Measurements from ENCODE around the gene ITGA2B.
A peak's percentile ranks its signal among the peaks of the same experiment; 100 is the strongest.
"Not testable (repeated sequence)": the region's sequence is repeated elsewhere in the genome, so short reads cannot be mapped to it uniquely, and the experiment has no call there.

Gene ITGA2B

GRCh38 chr17:44394112-44394511, 4.7 kb upstream of the ITGA2B start:
- peak in 1 of 10 donors; percentile 12 for DNase-seq
- intact Hi-C loops (cut with DNase I), result not testable (repeated sequence)

DNA sequence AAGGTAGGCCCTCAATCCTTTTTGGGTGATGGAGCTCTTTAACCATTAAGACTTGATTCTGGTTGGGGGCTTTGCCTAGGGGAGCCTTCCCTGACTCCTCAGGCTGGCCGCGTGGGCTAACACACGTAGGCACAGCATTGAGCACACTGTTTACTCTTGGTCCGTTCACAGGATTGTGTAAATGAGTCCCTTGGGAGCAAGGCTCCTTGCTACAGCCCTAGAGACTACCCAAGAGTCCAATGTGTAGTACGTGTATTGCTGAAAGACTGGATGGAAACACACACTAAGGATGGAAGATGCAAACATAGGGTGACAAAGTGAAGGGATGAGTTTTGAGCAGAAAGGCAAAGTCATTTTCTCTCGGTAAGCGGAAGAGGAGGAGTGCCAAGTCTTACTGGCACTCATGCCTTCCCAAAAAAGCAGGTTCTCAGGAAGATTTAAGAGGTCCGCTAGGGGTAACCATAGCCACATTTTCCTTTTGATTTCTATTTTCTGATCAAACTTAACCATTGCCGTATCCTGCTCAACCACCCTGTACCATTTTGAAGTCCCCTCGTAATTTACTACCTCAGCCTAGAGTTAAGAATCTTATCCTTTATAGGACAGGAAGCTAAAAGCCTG, 911 bp upstream of the ITGA2B start:
- DNase-seq, result no peak
- intact Hi-C loops (cut with DNase I), result no loop called here

- intact Hi-C loops (cut with DNase I), result no loop called here
- DNase-seq, result peak in 2 of 10 donors; percentile 10 to 30
These were observed 314 bp upstream of the ITGA2B start for GRCh38 chr17:44389723-44390202.

GRCh38 chr17:44387804-44388203, 1.6 kb downstream of the ITGA2B start:
- peak in 1 of 10 donors; percentile 51 for DNase-seq
- intact Hi-C loops (cut with DNase I), result no loop called here

DNA sequence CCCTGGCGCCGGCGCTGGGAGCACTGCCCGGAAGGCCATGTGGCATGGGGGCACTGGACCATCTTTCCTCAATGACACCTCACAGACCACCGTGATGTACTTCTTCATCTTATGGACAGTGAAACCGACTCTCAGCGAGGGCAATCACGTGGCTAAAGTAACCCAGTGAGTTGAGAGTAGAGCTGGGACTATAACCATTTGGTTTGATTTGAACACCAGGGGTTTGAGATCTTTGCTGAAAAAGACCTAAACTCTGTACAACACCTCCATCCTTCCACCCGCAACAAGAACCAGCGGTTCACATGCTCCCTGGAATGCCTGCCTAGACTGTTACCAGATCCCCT, 3.3 kb downstream of the ITGA2B start:
- DNase-seq, result peak in 1 of 10 donors; percentile 9
- intact Hi-C loops (cut with DNase I), result no loop called here

- DNase-seq, result peak; percentile 37 to 95 (median 66)
- intact Hi-C loops (cut with DNase I), result no loop called here
These were observed 3.9 kb downstream of the ITGA2B start for GRCh38 chr17:44385287-44386181.

GRCh38 chr17:44384823-44385286, 4.6 kb downstream of the ITGA2B start:
- DNase-seq, result peak in 2 of 10 donors; percentile 46 to 67
- intact Hi-C loops (cut with DNase I), result no loop called here

GRCh38 chr17:44384281-44384822, 5.1 kb downstream of the ITGA2B start:
- peak in 2 of 10 donors; percentile 39 to 80 for DNase-seq
- intact Hi-C loops (cut with DNase I), result no loop called here

DNA sequence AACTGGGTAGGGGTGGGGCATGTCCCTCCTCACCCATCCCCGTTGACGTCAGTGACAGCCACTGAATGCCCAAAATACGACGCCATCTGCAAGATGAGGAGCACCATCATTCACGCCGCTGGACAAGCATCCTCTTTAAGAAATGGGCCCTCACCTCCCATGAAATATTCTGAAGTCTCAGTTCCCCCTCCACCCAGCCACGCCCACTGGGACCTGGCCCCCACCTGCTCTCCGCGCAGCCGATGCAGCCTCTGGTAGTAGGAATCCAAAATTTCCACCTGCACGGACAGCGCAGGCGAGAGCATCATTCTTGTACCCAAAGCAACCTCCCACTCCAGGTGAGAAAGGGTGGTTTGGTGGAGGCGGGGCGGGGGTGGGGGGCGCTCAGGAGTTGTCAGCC, 5.6 kb downstream of the ITGA2B start:
- DNase-seq, result peak in 1 of 10 donors; percentile 40
- intact Hi-C loops (cut with DNase I), result no loop called here

DNA sequence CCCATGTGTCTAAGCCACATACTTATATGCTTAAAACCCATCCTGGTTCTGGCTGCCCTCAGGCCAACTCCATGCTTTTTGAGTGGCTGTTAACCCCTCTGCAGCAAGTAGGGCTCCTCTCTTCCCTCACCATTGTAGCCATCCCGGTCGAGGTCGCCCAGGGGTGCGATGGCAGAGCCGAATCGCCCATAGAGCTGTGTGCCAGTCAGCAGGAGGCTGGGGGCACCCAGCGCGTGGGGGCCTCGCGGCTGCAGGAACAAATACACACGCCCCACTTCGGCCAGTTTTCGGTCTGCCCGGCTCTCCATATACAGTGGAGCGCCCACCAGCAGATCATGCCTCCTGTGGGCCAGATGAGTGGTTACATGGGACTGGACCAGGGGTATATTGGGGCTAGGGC, 6.1 kb downstream of the ITGA2B start:
- peak in 3 of 10 donors; percentile 47 to 77 (median 62) for DNase-seq
- intact Hi-C loops (cut with DNase I), result no loop called here

GRCh38 chr17:44382917-44383316, 6.5 kb downstream of the ITGA2B start:
- intact Hi-C loops (cut with DNase I), result no loop called here
- peak in 2 of 10 donors; percentile 50 to 51 for DNase-seq

- DNase-seq, result peak in 2 of 10 donors; percentile 10 to 43
- intact Hi-C loops (cut with DNase I), result no loop called here
These were observed 7.6 kb downstream of the ITGA2B start for GRCh38 chr17:44381810-44382305.

- intact Hi-C loops (cut with DNase I), result no loop called here
- peak in 3 of 10 donors; percentile 45 to 62 (median 56) for DNase-seq
These were observed 8.7 kb downstream of the ITGA2B start for GRCh38 chr17:44380767-44381166.

- intact Hi-C loops (cut with DNase I), result no loop called here
- DNase-seq, result peak in 3 of 10 donors; percentile 42 to 76 (median 70)
These were observed 9.6 kb downstream of the ITGA2B start for GRCh38 chr17:44379887-44380286.

DNA sequence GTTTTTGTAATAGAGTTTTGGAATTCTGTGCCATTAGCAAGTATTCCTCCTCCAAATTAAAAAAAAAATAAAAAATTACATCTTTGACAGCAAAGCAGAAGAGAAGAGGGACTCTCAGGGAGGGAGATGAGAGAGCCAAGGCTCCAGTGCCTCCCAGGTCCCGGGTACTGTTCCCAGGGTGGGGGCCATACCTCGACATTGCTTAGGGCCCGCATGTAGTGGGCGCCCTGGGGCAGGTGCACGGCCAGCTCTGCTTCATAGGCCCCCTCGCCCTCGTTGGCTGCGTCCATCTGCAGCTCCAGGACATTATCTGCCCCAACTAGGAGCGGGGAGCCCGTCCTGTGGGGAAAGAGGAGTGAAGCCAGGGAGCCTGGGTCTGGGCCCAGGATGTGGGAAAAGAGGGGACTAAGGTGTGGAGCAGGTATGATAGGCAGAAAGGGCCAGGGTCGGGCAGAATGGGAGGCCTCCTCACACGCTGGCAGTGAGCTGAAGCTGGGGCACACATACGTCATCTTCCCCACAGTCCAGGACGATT, 11.2 kb downstream of the ITGA2B start:
- peak in 3 of 10 donors; percentile 44 to 75 (median 55) for DNase-seq
- intact Hi-C loops (cut with DNase I), result no loop called here

DNA sequence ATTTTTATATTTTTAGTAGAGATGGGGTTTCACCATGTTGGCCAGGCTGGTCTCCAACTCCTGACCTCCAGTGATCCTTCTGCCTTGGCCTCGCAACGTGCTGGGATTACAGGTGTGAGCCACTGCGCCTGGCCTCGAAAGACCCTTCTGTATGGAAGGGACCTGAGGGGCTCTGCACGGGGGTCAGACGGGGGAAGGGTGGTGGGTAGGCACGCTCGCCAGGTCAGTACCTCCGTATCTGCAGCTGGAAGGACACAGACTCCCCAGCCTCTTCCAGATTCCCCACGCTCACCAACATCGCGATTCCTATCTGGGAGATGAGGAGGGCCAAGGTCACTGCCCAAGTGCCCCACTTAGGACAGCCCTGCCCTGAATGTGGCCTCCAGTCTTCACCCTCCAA, 12.7 kb downstream of the ITGA2B start:
- DNase-seq, result peak in 3 of 10 donors; percentile 19 to 43 (median 31)
- intact Hi-C loops (cut with DNase I), result no loop called here

GRCh38 chr17:44376124-44376523, 13.3 kb downstream of the ITGA2B start:
- DNase-seq, result peak in 3 of 10 donors; percentile 72 to 77 (median 76)
- intact Hi-C loops (cut with DNase I), result no loop called here

- intact Hi-C loops (cut with DNase I), result no loop called here
- peak in 3 of 10 donors; percentile 20 to 57 (median 37) for DNase-seq
These were observed 14.0 kb downstream of the ITGA2B start for GRCh38 chr17:44375196-44376017.

- DNase-seq, result peak in 3 of 10 donors; percentile 51 to 79 (median 57)
- intact Hi-C loops (cut with DNase I), result no loop called here
These were observed 14.9 kb downstream of the ITGA2B start for GRCh38 chr17:44374306-44375195.

Data from posterior cingulate gyrus (tissue), 11 donors.